ENCODE measurements around the gene CDKL1.

GRCh38 chr14:50380455-50380854 lies 16.2 kb downstream of the CDKL1 start:
- TF ChIP-seq CTCF (conservative IDR thresholded peaks at IDR 0.05 in 1 of 2, IDR thresholded peaks at IDR 0.05 in 1 of 2; ENCODE audit: low read depth in 1 of 2, low read length in 2 of 2), result no peak
- TF ChIP-seq EZH2 (IDR thresholded peaks at IDR 0.05; ENCODE audit: low read length, missing control alignments), result no peak
